HCT116 (cell line): Measurements from ENCODE around the gene HES1. TPM values are rescaled to one million over a fixed set of nuclear protein-coding genes. Genes with fewer than 3 reads are reported as not detected.

Experiments used
- ATAC-seq: fragments of 200-7000 bp; cut with Tn5 transposase; 2 replicates; pipeline ENCODE4 v1.9.1; 2020; ENCODE audit warnings: mild to moderate bottlenecking, moderate library complexity
- BruUV-seq: library from RNA; stranded (reverse); fragments of 400-500 nt; replicated peaks from 2 replicates; lab custom pipeline; 2021; lab: Mats Ljungman, UMichigan
- CTCF ChIA-PET: fragments of 300-600 bp; sonication (Branson Sonifier 250); formaldehyde crosslinking; loops from one replicate; lab custom pipeline; 2021; ENCODE audit warnings: antibody characterized with exemption; lab: Charles Lee
- POLR2A ChIA-PET: fragments of 300-600, 350-600 bp; sonication (Branson Sonifier 250); formaldehyde crosslinking; loops from one replicate; lab custom pipeline; 2021; ENCODE audit warnings: antibody characterized with exemption; lab: Charles Lee
- RAD21 ChIA-PET, 2 experiments: fragments of 300-600 bp; sonication (Branson Sonifier 250); formaldehyde crosslinking; loops; one replicate each; lab custom pipeline; 2023; ENCODE audit warnings: low total read pairs in 2 of 2; ENCODE audit not compliant: uncharacterized antibody in 2 of 2, unreplicated experiment in 2 of 2, low non-redundant PET in 1 of 2; lab: Charles Lee
- DNase-seq: peaks from one replicate; pipeline ENCODE4 v3.0.0-alpha.2; 2010; ENCODE audit warnings: low read depth, low spot score
- H2AFZ ChIP-seq: fragments of 200-600 bp; shearing (Covaris generic), sonication (generic); 2 replicates; pipeline ENCODE4 v1.6.1; 2017; ENCODE audit warnings: low read depth, mixed run types, mixed read lengths, antibody characterized with exemption, low read length; ENCODE audit not compliant: poor library complexity, severe bottlenecking
- H3K27ac ChIP-seq: 2 replicates; pipeline ENCODE4 v1.5.1; 2012; ENCODE audit warnings: low read depth, low read length
- H3K27me3 ChIP-seq: fragments of 200-600 bp; sonication (generic); 2 replicates; pipeline ENCODE4 v1.6.1; 2016; ENCODE audit warnings: mixed run types, low read length, mixed read lengths; ENCODE audit not compliant: insufficient read depth
- H3K36me3 ChIP-seq, 2 experiments: fragments of 200-500 bp in 1 of 2; fragments of 200-600 bp in 1 of 2; sonication (Bioruptor generic) in 1 of 2; sonication (generic) in 1 of 2; 2 replicates each; pipeline versions ENCODE4 v1.5.1 to v1.6.1; 2014 to 2016; ENCODE audit warnings: low read length in 2 of 2, inconsistent platforms in 1 of 2, mixed read lengths in 1 of 2, mixed run types in 1 of 2; ENCODE audit not compliant: insufficient read depth in 2 of 2, control insufficient read depth in 1 of 2
- H3K4me1 ChIP-seq, 2 experiments: fragments of 200-600 bp in 1 of 2; sonication (generic) in 1 of 2; 2 replicates each; pipeline versions ENCODE4 v1.5.1 to v1.6.1; 2012 to 2017; ENCODE audit warnings: low read length in 2 of 2, inconsistent platforms in 1 of 2, mild to moderate bottlenecking in 1 of 2, mixed read lengths in 1 of 2, mixed run types in 1 of 2, moderate library complexity in 1 of 2; ENCODE audit not compliant: insufficient read depth in 2 of 2, control insufficient read depth in 1 of 2
- H3K4me2 ChIP-seq: fragments of 200-600 bp; sonication (generic); 2 replicates; pipeline ENCODE4 v1.6.1; 2017; ENCODE audit warnings: mixed run types, low read length, mixed read lengths
- H3K4me3 ChIP-seq, 2 experiments: fragments of 200-600 bp in 1 of 2; sonication (generic) in 1 of 2; replicated peaks in 1 of 2; 2 replicates each; pipeline ENCODE4 v1.5.1; 2011 to 2016; ENCODE audit warnings: low read length in 2 of 2, control low read depth in 1 of 2, low read depth in 1 of 2, mild to moderate bottlenecking in 1 of 2, mixed read lengths in 1 of 2, mixed run types in 1 of 2
- H3K79me2 ChIP-seq: fragments of 200-600 bp; sonication (generic); 2 replicates; pipeline ENCODE4 v1.6.1; 2017; ENCODE audit warnings: mild to moderate bottlenecking, mixed run types, low read length, moderate library complexity, mixed read lengths; ENCODE audit not compliant: insufficient read depth
- H3K9ac ChIP-seq: fragments of 200-600 bp; sonication (generic); 2 replicates; pipeline ENCODE4 v1.6.1; 2016; ENCODE audit warnings: low read length, mixed read lengths
- H3K9me2 ChIP-seq: fragments of 200-600 bp; sonication (generic), shearing (Covaris generic); 2 replicates; pipeline ENCODE4 v1.6.1; 2017; ENCODE audit warnings: mixed run types, mild to moderate bottlenecking, moderate library complexity; ENCODE audit not compliant: insufficient read depth
- H3K9me3 ChIP-seq, 2 experiments: fragments of 200-500 bp in 1 of 2; fragments of 200-600 bp in 1 of 2; sonication (Bioruptor generic) in 1 of 2; sonication (generic) in 1 of 2; 2 replicates each; pipeline ENCODE4 v1.6.1; 2014 to 2017; ENCODE audit warnings: low read length in 2 of 2, mixed read lengths in 2 of 2, inconsistent platforms in 1 of 2, low read depth in 1 of 2, mild to moderate bottlenecking in 1 of 2, mixed run types in 1 of 2, moderate library complexity in 1 of 2; ENCODE audit not compliant: control insufficient read depth in 1 of 2, insufficient read depth in 1 of 2
- H4K20me1 ChIP-seq: fragments of 200-600 bp; sonication (generic), shearing (Covaris generic); 2 replicates; pipeline ENCODE4 v1.6.1; 2017; ENCODE audit warnings: mixed run types, mild to moderate bottlenecking, moderate library complexity; ENCODE audit not compliant: insufficient read depth
- CBX3 ChIP-seq: IDR thresholded peaks from 2 replicates; pipeline ENCODE4 v1.6.1; 2012; ENCODE audit warnings: low read depth
- EGR1 ChIP-seq: IDR thresholded peaks from 2 replicates; pipeline ENCODE4 v1.6.1; 2012; ENCODE audit warnings: low read depth
- EZH2 ChIP-seq: fragments of 200-600 bp; sonication (generic); IDR thresholded peaks from 2 replicates; pipeline ENCODE4 v1.6.1; 2017; ENCODE audit warnings: antibody characterized with exemption, mixed run types
- EZH2phosphoT487 ChIP-seq: fragments of 200-600 bp; IDR thresholded peaks from 2 replicates; pipeline ENCODE4 v1.6.1; 2018; ENCODE audit warnings: antibody characterized with exemption, borderline replicate concordance
- JUND ChIP-seq: IDR thresholded peaks from 2 replicates; pipeline ENCODE4 v1.6.1; 2012
- MAX ChIP-seq: IDR thresholded peaks from 2 replicates; pipeline ENCODE4 v1.6.1; 2012
- SIN3A ChIP-seq: IDR thresholded peaks from 2 replicates; pipeline ENCODE4 v1.6.1; 2012; ENCODE audit warnings: low read depth
- SP1 ChIP-seq: IDR thresholded peaks from 2 replicates; pipeline ENCODE4 v1.6.1; 2012; ENCODE audit warnings: low read depth
- ZFX ChIP-seq: fragments of 450-650 bp; IDR thresholded peaks from 2 replicates; pipeline ENCODE4 v1.6.1; 2017
- ZNF274 ChIP-seq: fragments of 200-500 bp; sonication (Bioruptor generic); IDR thresholded peaks from 2 replicates; pipeline ENCODE4 v1.6.1; 2014; ENCODE audit warnings: mild to moderate bottlenecking, low read depth, low read length, inconsistent platforms
- intact Hi-C: fragments of 100-400 bp; cut with micrococcal nuclease; formaldehyde crosslinking; loops from 2 replicates; pipeline ENCODE4 v1.10.0; 2022
- total RNA-seq: library from RNA; stranded (reverse); gene quantifications from one replicate; pipeline ENCODE4 v1.2.1, GENCODE V29; 2021; ENCODE audit not compliant: unreplicated experiment

HES1 gene
- total RNA-seq, 1 experiment from 2014 or later, result 32.9 TPM

GRCh38 chr3:194111336-194111735, 24.6 kb upstream of the HES1 start (continued):
- TF ChIP-seq MAX, result no peak

- Histone ChIP-seq H3K27ac (no peak overlapping the region), H4K20me1 (no peaks in the 10 kb centered on the region), H2AFZ (peak overlapping the region; percentile 39), H3K4me2 (peak overlapping the region; percentile 55), H3K9ac (no peak overlapping the region), H3K4me3 (0 out of 4 replicates have a peak overlapping the region, but pooled peaks of 1 of the 2 experiments have one; percentile 18), H3K9me2 (no peaks in the 10 kb centered on the region), H3K27me3 (peaks cover 9% of the 10 kb centered on the region; the same call in 1 of the 2 replicates), H3K4me1 (peaks cover 12 to 13% of the 10 kb centered on the region in 2 experiments; a peak in 3 of 4 replicates), H3K9me3 (no peaks in the 10 kb centered on the region), H3K79me2 (no peaks in the 10 kb centered on the region), H3K36me3 (no peaks in the 10 kb centered on the region)
- intact Hi-C loops, result no loop called here
- ATAC-seq (peak; percentile 89), DNase-seq (no peak)
- ChIA-PET CTCF (no interaction called here), POLR2A (interaction anchor here (0.6 to 1.1 kb wide), 2 partner anchors 22 to 23 kb away, joined by 3 read pairs; no protein-coding TSS in a partner anchor), RAD21 (interaction anchor here in 1 of 2 experiments (0.7 kb wide), 1 partner anchor 25 kb away, joined by 3 read pairs; no protein-coding TSS in a partner anchor)
- no TSS peak for BruUV-seq
- no peak for TF ChIP-seq SIN3A
- no peak for TF ChIP-seq EZH2phosphoT487
- no peak for TF ChIP-seq SP1
- no peak for TF ChIP-seq ZFX
- no peak; the same call in 1 of the 2 replicates for TF ChIP-seq JUND
- no peak for TF ChIP-seq EZH2
- TF ChIP-seq MAX, result no peak
- no peak for TF ChIP-seq CBX3
- no peak for TF ChIP-seq EGR1
- TF ChIP-seq ZNF274, result no peak
These were observed 23.5 kb upstream of the HES1 start for GRCh38 chr3:194112120-194113106.
